ENCODE results near the gene BIN1. TPM values are rescaled to one million over a fixed set of nuclear protein-coding genes. Genes with fewer than 3 reads are reported as not detected.

Gene BIN1
- total and polyA plus RNA-seq, 7 donors: 615 to 1,667 (median 1,331) TPM

DNA sequence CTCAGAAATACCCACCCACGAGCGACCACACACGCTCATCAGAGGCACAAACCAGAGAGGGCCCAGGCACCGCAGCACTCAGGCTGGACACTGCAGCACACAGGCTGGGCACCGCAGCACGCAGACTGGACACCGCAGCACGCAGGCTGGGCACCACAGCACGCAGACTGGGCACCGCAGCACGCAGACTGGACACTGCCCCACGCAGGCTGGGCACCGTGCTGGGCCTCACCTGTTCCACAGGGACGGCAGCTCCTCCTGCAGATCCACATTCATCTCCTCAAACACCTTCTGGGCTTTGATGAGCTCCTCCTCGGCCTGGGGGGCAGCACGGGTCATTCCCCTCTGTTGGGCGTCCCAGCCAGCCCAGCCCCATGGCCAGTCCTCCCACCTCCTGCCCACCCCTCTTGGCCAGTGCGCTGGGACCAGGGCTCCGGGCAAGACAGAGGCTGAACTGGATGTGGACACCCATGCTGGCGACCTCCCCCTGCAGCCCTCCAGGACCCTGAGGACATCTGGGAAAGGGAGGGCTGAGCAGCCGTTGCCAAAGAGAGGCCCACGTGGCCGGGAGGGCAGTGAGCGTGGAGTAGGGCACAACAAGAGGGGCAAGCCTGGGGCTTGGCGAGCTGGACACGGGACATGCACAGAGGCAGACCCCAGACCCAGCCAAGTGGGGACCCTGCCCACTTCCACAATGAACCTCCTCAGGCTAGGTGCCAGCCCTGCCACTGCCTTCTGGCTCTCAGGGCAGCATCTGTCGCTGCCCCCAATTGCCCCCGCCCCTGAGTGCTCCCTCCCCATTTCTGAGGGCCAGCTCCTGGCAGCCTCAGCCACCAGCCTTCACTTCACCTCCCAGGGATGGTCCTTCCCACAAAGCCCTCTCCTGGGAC is 43.0 kb downstream of the BIN1 start:
- intact Hi-C loops (cut with DNase I): no loop called here
- 79 to 83% (median 82%) methylated on average over 26 to 28 of the region's 28 CpGs for WGBS, 3 donors
- no peak for ATAC-seq
- DNase-seq: peak in 1 of 2 donors; percentile 79
- H3K4me3 ChIP-seq: peak overlapping the region; percentile 44
- no peaks in the 10 kb centered on the region for H3K27me3 ChIP-seq (ENCODE audit: insufficient read depth in 3 of 3, low read length in 2 of 3)
- H3K27ac ChIP-seq: peak overlapping the region; percentile 98
- H3K4me1 ChIP-seq: peaks cover 63% of the 10 kb centered on the region
- TF ChIP-seq, protein P1, sequence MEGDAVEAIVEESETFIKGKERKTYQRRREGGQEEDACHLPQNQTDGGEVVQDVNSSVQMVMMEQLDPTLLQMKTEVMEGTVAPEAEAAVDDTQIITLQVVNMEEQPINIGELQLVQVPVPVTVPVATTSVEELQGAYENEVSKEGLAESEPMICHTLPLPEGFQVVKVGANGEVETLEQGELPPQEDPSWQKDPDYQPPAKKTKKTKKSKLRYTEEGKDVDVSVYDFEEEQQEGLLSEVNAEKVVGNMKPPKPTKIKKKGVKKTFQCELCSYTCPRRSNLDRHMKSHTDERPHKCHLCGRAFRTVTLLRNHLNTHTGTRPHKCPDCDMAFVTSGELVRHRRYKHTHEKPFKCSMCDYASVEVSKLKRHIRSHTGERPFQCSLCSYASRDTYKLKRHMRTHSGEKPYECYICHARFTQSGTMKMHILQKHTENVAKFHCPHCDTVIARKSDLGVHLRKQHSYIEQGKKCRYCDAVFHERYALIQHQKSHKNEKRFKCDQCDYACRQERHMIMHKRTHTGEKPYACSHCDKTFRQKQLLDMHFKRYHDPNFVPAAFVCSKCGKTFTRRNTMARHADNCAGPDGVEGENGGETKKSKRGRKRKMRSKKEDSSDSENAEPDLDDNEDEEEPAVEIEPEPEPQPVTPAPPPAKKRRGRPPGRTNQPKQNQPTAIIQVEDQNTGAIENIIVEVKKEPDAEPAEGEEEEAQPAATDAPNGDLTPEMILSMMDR (IDR thresholded peaks at IDR 0.05): no peak
- peaks cover 6 to 47% of the 10 kb centered on the region in 2 donors for H3K36me3 ChIP-seq (ENCODE audit: insufficient read depth in 1 of 2, low read depth in 1 of 2)
- no peaks in the 10 kb centered on the region for H3K9me3 ChIP-seq

DNA sequence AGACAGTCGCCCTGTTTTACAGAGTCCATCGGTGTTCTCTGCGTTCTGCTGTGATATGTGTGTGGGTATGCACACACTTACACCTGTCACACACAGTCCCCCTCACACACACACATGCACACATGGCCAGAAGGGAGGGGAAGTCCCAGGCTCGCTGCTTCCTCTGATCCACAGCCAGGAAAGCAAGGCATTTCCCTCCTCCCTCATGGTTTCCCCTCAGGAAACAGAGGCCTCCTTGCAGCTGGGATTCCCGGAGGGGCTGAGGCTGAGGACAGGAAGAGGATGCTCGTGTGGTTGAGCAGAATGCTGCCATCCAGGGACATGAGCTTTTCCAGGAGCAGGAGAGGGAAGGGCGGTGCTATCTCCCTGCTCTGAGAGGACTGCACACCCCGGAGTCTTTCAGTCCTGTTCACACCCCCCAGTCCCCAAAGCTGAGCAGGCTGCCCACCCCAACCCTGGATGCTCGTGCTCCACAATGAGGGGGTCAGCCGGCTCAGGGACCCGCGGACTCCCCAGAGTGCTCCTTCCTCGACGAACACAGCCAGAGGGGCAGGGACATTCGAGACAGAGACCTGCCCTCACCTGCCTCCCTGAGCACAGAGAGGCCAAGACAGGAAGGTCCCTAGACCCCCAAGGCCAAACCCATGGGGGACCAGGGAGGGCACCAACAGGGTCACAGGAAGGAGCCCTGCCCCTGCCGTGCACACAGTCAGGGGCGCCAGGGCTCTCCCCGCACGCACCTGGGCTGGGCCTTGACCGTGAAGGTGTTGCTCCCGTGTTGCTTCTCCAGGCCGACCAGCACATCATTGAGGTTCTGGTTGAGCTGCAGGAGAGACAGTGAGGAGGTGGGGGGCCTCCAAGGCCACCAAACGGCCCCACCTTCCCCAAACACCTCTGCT is 45.3 kb downstream of the BIN1 start:
- H3K27ac ChIP-seq: peak overlapping the region; percentile 98
- intact Hi-C loops (cut with DNase I): no loop called here
- H3K4me1 ChIP-seq: peaks cover 47% of the 10 kb centered on the region
- H3K4me3 ChIP-seq: no peak overlapping the region
- no peaks in the 10 kb centered on the region for H3K27me3 ChIP-seq (ENCODE audit: insufficient read depth in 3 of 3, low read length in 2 of 3)
- no peaks in the 10 kb centered on the region for H3K9me3 ChIP-seq
- WGBS, 3 donors: 63 to 68% (median 66%) methylated on average over 23 of the region's 23 CpGs
- DNase-seq: peak in 1 of 2 donors; percentile 61
- TF ChIP-seq, protein P1 (IDR thresholded peaks at IDR 0.05): no peak
- H3K36me3 ChIP-seq (ENCODE audit: insufficient read depth in 1 of 2, low read depth in 1 of 2): peaks cover 6 to 71% of the 10 kb centered on the region in 2 donors
- ATAC-seq: no peak

DNA sequence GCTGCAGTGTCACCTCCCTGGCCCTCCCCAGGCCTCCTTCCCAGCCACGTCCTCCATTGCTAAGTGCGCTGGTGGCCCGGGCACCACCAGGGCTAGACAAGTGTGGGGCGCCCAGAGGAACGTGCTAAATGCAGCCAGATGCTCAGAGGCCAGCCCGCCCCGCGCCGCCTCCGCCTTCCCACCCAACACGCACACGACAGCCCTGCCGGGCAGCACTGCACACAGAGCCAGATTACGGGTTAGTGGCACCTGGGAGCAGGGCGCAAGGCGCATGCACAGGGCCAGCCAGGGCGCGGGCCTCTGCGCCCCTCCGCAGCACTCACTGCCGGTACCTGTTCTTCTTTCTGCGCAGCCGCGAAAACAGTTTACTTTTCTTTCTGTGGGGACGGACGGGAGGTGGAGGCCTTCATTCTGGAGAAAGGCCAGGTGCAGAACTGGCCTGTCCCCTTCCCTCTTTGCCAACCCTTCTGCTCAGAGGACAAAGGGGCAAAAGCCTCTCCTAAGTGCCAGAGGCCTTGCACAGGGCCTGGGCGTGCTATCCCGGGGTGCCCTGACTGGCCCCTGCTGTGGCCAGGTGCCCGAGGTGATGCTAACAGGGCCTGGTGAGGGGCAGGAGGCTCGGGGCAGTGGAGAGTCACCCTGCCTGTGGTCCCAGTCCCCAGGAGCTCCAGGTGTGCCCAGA is 46.5 kb downstream of the BIN1 start:
- TF ChIP-seq, protein P1 (IDR thresholded peaks at IDR 0.05): no peak

DNA sequence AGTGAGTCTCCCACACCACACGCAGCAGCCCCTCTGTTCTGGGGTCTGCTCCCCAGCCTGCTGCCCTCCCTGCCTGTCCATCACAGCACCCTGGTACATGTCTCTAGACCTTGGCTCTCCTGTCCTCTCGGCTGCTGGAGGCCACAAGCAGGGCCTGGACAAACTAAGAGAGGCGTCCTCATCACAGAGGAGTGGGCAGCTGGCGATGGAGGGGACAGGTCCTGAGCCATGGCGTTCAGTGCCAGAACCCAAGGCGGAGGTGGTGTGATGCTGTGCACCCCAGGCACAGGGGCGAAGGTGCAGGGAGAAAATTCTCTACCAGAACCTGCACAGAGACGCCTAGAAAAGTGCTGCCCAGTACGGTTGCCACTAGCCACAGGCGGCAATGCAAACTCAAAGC is 47.4 kb downstream of the BIN1 start:
- WGBS, 3 donors: 91 to 92% (median 91%) methylated on average over 10 of the region's 10 CpGs
- intact Hi-C loops (cut with DNase I): no loop called here
- TF ChIP-seq, protein P1 (IDR thresholded peaks at IDR 0.05): no peak
- H3K36me3 ChIP-seq (ENCODE audit: insufficient read depth in 1 of 2, low read depth in 1 of 2): peaks cover 9 to 77% of the 10 kb centered on the region in 2 donors
- H3K9me3 ChIP-seq: no peaks in the 10 kb centered on the region
- H3K27ac ChIP-seq: peak overlapping the region; percentile 30
- H3K27me3 ChIP-seq (ENCODE audit: insufficient read depth in 3 of 3, low read length in 2 of 3): no peaks in the 10 kb centered on the region
- DNase-seq (peak in 1 of 2 donors; percentile 54), ATAC-seq (no peak)
- H3K4me3 ChIP-seq: no peak overlapping the region
- H3K4me1 ChIP-seq: peaks cover 46% of the 10 kb centered on the region

More for the DNA sequence above, 46.5 kb downstream of the BIN1 start:
- Histone ChIP-seq H3K4me1 (peaks cover 45% of the 10 kb centered on the region), H3K36me3 (ENCODE audit: insufficient read depth in 1 of 2, low read depth in 1 of 2) (peaks cover 9 to 77% of the 10 kb centered on the region in 2 donors), H3K27me3 (ENCODE audit: insufficient read depth in 3 of 3, low read length in 2 of 3) (no peaks in the 10 kb centered on the region), H3K9me3 (no peaks in the 10 kb centered on the region), H3K4me3 (no peak overlapping the region), H3K27ac (peak overlapping the region; percentile 98)
- DNase-seq (peak in 1 of 2 donors; percentile 66), ATAC-seq (no peak)
- intact Hi-C loops (cut with DNase I): no loop called here
- 70 to 84% (median 73%) methylated on average over 30 of the region's 30 CpGs for WGBS, 3 donors

Data from psoas muscle (tissue), 8 donors.